ENCODE results near the gene PTP4A2.
"Not testable (repeated sequence)": the region's sequence is repeated elsewhere in the genome, so short reads cannot be mapped to it uniquely, and the experiment has no call there.

Gene PTP4A2

DNA sequence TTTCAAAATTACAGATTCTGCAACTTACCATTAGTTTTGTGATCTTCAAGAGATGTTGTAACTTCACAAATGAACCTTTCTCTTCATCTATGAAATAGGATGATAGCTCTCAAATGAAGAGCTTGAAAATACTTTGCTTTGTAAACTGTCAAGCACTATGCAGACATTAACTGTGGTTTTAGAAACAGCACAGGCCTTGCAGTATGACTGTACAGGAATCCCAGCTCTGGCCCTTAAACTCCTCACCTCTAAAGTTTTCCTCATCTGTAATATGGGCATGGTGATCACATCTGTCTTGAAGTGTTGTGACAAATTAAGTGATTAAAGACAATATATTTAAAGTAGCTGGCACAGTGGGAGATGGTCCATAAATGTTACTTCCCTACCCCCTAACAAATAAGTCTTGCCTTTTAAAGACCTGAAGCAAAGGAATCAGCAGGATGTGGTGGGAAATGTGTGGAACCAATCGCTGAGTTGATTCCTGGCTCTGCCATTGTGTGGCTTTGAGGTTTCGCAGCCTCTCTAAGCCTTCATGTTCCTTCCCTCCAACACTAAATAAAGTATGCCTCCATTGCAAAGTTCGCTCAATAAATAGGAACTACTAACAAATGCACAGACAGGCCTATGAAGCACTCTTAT is 5.5 kb upstream of the PTP4A2 start:
- peak overlapping the region; percentile 37 for H3K4me3 ChIP-seq (ENCODE audit: low read depth, low read length)
- TF ChIP-seq MYC (IDR thresholded peaks at IDR 0.05; ENCODE audit: low read depth, low read length) = no peak
- no peak for TF ChIP-seq POLR2A (IDR thresholded peaks at IDR 0.05; ENCODE audit: extremely low read depth, insufficient read length)
- TF ChIP-seq, protein P1, sequence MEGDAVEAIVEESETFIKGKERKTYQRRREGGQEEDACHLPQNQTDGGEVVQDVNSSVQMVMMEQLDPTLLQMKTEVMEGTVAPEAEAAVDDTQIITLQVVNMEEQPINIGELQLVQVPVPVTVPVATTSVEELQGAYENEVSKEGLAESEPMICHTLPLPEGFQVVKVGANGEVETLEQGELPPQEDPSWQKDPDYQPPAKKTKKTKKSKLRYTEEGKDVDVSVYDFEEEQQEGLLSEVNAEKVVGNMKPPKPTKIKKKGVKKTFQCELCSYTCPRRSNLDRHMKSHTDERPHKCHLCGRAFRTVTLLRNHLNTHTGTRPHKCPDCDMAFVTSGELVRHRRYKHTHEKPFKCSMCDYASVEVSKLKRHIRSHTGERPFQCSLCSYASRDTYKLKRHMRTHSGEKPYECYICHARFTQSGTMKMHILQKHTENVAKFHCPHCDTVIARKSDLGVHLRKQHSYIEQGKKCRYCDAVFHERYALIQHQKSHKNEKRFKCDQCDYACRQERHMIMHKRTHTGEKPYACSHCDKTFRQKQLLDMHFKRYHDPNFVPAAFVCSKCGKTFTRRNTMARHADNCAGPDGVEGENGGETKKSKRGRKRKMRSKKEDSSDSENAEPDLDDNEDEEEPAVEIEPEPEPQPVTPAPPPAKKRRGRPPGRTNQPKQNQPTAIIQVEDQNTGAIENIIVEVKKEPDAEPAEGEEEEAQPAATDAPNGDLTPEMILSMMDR (IDR thresholded peaks at IDR 0.05; ENCODE audit: low read depth, low read length) = no peak
- TF ChIP-seq, protein P2, sequence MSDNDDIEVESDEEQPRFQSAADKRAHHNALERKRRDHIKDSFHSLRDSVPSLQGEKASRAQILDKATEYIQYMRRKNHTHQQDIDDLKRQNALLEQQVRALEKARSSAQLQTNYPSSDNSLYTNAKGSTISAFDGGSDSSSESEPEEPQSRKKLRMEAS (IDR thresholded peaks at IDR 0.05; ENCODE audit: low read depth, low read length) = no peak
- peak; percentile 81 for DNase-seq (ENCODE audit: low read depth)

DNA sequence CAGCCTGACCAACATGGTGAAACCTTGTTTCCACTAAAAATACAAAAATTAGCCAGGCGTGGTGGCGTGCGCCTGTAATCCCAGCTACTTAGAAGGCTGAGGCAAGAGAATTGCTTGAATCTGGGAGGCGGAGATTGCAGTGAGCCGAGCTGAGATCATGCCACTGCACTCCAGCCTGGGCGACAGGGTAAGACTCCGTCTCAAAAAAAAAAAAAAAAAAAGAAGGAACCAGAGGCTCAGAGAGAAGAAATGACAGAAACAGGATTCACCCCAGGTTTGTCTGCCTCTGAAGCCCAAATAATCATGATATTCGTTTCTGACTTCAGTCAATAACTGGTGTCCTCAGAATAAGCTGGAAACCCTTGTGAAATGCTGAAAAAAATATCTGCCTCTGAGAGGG is 3.9 kb upstream of the PTP4A2 start:
- not testable (repeated sequence) for DNase-seq (ENCODE audit: low read depth); H3K4me3 ChIP-seq (ENCODE audit: low read depth, low read length)

DNA sequence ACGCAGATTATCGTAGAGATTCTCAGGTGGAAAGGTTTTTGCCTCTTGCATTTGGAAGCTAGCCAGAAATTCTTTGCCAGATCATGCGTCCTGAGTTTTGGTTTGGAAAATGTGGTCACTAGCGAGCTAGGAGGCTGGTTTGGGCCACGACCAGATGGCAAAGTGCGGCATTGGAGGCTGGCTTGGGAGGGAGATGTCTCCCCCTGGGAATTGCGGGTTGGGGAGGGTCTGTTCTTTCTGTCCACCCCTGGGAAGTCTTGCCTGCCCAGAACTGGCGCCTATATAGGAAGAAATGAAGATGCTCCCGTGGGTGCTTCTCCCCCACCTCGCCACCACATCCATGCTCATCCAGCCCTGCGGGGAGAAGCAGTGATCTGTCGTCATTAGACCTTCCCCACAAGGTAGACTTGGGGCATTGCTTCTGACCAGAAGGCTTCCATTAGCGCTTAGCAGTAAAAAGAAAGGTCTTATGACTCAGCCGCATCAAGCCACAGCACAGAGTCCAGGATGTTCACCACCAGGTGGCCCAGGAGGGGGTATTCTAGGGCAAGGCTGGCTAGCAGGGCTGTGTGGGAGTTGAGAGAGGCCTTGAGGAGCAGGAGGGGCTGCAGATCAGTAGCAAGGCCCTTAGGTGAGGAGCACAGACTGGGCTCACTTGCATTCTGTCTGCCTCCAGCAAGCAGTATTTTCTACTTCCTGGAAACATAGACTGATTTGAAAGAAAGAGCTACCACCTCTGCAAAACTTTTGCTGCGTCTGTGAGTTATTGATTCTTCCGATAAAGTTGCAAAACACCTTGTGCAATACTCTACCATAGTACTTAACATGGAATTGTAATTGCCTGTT is 1.5 kb upstream of the PTP4A2 start:
- H3K4me3 ChIP-seq (ENCODE audit: low read depth, low read length) = peak overlapping the region; percentile 23
- no peak for TF ChIP-seq POLR2A (IDR thresholded peaks at IDR 0.05; ENCODE audit: extremely low read depth, insufficient read length)
- TF ChIP-seq, protein P1 (IDR thresholded peaks at IDR 0.05; ENCODE audit: low read depth, low read length) = peak; percentile 44
- peak; percentile 72 for TF ChIP-seq MYC (IDR thresholded peaks at IDR 0.05; ENCODE audit: low read depth, low read length)
- TF ChIP-seq, protein P2 (IDR thresholded peaks at IDR 0.05; ENCODE audit: low read depth, low read length) = peak; percentile 40
- peak; percentile 98 for DNase-seq (ENCODE audit: low read depth)

DNA sequence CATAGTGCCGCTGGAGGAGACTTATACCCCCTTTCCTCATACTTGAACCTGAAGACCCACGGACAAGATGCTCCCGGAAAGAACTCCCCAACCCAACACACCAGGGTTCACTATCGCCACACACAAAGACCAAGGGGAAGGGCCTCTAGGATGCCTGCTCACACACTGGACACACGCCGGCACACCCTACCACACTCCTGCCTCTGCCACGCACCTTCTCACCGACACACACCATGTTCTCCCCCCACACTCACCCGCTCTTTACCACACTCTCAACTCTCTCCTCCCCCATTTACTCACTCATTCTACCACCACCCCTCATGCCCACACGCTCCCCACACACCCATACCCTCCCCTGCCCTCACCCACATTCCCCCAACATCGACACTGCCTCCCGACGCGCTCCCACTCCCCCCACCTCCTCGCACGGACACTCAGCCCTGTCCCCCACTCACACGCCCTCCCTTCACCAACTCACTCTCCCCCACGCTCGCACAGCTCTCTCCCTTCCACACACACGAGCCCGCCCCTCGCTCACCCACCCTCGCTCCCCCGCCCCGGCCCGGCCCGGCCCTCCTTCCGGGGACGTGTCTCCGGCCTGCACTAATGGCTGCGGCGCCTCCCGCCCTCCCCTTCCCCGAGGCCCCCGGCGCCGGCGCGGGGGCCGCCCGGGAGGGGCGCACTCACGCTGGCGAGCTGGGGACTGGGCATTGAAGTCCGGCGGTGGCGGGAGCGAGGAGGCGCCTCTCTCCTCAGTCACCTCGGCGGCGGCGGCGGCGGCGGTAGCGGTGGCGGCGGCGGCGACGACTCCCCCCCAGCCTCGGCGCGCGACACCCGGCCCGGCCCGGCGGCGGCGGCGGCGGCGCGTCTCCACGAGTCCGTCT is 626 bp downstream of the PTP4A2 start:
- peak; percentile 76 for DNase-seq (ENCODE audit: low read depth)
- peak overlapping the region; percentile 96 for H3K4me3 ChIP-seq (ENCODE audit: low read depth, low read length)
- TF ChIP-seq, protein P2 (IDR thresholded peaks at IDR 0.05; ENCODE audit: low read depth, low read length) = no peak; the same call in 1 of the 2 replicates
- no peak for TF ChIP-seq POLR2A (IDR thresholded peaks at IDR 0.05; ENCODE audit: extremely low read depth, insufficient read length)
- TF ChIP-seq, protein P1 (IDR thresholded peaks at IDR 0.05; ENCODE audit: low read depth, low read length) = no peak
- no peak for TF ChIP-seq MYC (IDR thresholded peaks at IDR 0.05; ENCODE audit: low read depth, low read length)

DNA sequence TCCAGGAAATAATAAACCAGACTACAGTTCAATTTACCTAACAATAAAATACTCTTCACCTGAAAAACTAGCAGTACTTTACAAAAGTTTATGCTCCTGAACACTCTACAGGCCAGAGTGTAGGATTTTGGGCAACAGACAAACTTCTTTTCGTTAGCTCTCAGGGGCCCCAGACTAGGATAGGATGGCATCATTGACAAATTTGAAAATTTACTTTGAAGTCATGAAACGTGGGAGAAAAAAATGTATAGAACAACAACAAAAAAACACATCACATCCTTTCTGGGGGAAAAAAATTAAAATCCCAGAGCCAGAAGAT is 1.2 kb downstream of the PTP4A2 start:
- peak overlapping the region; percentile 96 for H3K4me3 ChIP-seq (ENCODE audit: low read depth, low read length)
- TF ChIP-seq, protein P1 (IDR thresholded peaks at IDR 0.05; ENCODE audit: low read depth, low read length) = no peak
- TF ChIP-seq, protein P2 (IDR thresholded peaks at IDR 0.05; ENCODE audit: low read depth, low read length) = no peak
- TF ChIP-seq MYC (IDR thresholded peaks at IDR 0.05; ENCODE audit: low read depth, low read length) = no peak
- TF ChIP-seq POLR2A (IDR thresholded peaks at IDR 0.05; ENCODE audit: extremely low read depth, insufficient read length) = no peak
- DNase-seq (ENCODE audit: low read depth) = no peak
